RPMI7951 (cell line): ENCODE measurements around the gene CACTIN. TPM values are rescaled to one million over a fixed set of nuclear protein-coding genes. Genes with fewer than 3 reads are reported as not detected.
A peak's percentile ranks its signal among the peaks of the same experiment; 100 is the strongest.
"Not testable (repeated sequence)": the region's sequence is repeated elsewhere in the genome, so short reads cannot be mapped to it uniquely, and the experiment has no call there.

ENCODE experiments used
- DNase-seq: peaks from one replicate; pipeline ENCODE4 v3.0.0-alpha.2; 2012; ENCODE audit warnings: low read depth
- total RNA-seq: library from RNA; depleted of rRNA; stranded (reverse); fragments of >200 nt; shearing (Covaris generic); gene quantifications from 2 replicates; pipeline ENCODE4 v1.2.3, GENCODE V29; 2014; rRNA removed

Gene CACTIN
- total RNA-seq, 1 experiment from 2014 or later, result 16.5 TPM

GRCh38 chr19:3572132-3572854, 54.3 kb downstream of the CACTIN start:
- peak; percentile 99 for DNase-seq

- DNase-seq, result peak; percentile 76
These were observed 56.0 kb downstream of the CACTIN start for GRCh38 chr19:3570606-3571011.

GRCh38 chr19:3570042-3570441, 56.5 kb downstream of the CACTIN start:
- DNase-seq, result not testable (repeated sequence)

DNA sequence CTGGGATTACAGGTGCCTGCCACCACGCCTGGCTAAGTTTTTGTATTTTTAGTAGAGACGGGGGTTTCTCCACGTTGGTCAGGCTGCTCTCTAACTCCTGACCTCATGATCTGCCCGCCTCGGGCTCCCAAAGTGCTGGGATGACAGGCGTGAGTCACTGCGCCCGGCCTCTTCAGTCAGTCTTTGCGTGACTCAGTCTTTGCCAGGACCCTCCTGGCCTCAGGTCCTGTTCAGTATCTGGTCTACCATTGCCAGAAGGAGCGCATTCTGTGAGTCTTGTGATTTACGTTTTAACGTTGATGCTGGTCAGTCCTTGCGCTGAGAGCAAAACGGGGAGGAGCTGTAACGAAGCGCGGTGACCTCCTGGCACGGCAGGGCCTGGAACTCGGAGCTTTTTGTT, 61.5 kb downstream of the CACTIN start:
- peak; percentile 100 for DNase-seq

- DNase-seq, result peak; percentile 60
These were observed 62.7 kb downstream of the CACTIN start for GRCh38 chr19:3563709-3564524.

Other genes with a start within 250 kb of the CACTIN start
- not detected in 2 replicates for gene SMIM24, start 146.3 kb downstream of the CACTIN start, total RNA-seq
- gene SMIM44, start 143.3 kb downstream of the CACTIN start, total RNA-seq, result not detected in 2 replicates
- 7.1 and 9.1 TPM in 2 replicates for gene DOHH, start 126.1 kb downstream of the CACTIN start, total RNA-seq
- 37.2 and 48.2 TPM in 2 replicates for gene FZR1, start 120.5 kb downstream of the CACTIN start, total RNA-seq
- not detected in 2 replicates for gene TEKTIP1, start 87.6 kb downstream of the CACTIN start, total RNA-seq
- 205 and 240 TPM in 2 replicates for gene MFSD12, start 69.2 kb downstream of the CACTIN start, total RNA-seq
- gene HMG20B, start 53.8 kb downstream of the CACTIN start, total RNA-seq, result 135 and 192 TPM in 2 replicates
- gene GIPC3, start 41.3 kb downstream of the CACTIN start, total RNA-seq, result 0.49 and 0.96 TPM in 2 replicates
- 4.3 and 4.4 TPM in 2 replicates for gene TBXA2R, start 19.9 kb downstream of the CACTIN start, total RNA-seq
- 13.1 and 13.9 TPM in 2 replicates for gene PIP5K1C, start 73.7 kb upstream of the CACTIN start, total RNA-seq
- not detected in 2 replicates for gene TJP3, start 81.6 kb upstream of the CACTIN start, total RNA-seq
- gene APBA3, start 134.9 kb upstream of the CACTIN start, total RNA-seq, result 5.8 and 15.0 TPM in 2 replicates
- gene MRPL54, start 135.9 kb upstream of the CACTIN start, total RNA-seq, result 90.7 and 103 TPM in 2 replicates
- not detected in 2 replicates for gene RAX2, start 145.4 kb upstream of the CACTIN start, total RNA-seq
- not detected in 2 replicates for gene MATK, start 159.6 kb upstream of the CACTIN start, total RNA-seq
- gene ZFR2, start 242.2 kb upstream of the CACTIN start, total RNA-seq, result not detected in 2 replicates